Endodermal cell (in vitro differentiated cells): ENCODE results near the gene NACAD. TPM values are rescaled to one million over a fixed set of nuclear protein-coding genes. Genes with fewer than 3 reads are reported as not detected.

Experiments
- DNase-seq: peaks from one replicate; pipeline ENCODE4 v3.0.0-alpha.2; 2017
- H3K27ac ChIP-seq: 2 replicates; pipeline ENCODE4 v1.5.1; 2013; ENCODE audit warnings: mild to moderate bottlenecking, low read depth, low read length, moderate library complexity
- H3K27me3 ChIP-seq: 2 replicates; pipeline ENCODE4 v1.6.1; 2013; ENCODE audit warnings: mild to moderate bottlenecking, low read length, moderate library complexity; ENCODE audit not compliant: insufficient read depth, control insufficient read depth, poor library complexity, severe bottlenecking
- H3K36me3 ChIP-seq: 2 replicates; pipeline ENCODE4 v1.7.0; 2013; ENCODE audit warnings: mild to moderate bottlenecking, low read length, moderate library complexity; ENCODE audit not compliant: control insufficient read depth, insufficient read depth
- H3K4me1 ChIP-seq: one replicate; pipeline ENCODE4 v1.7.0; 2013; ENCODE audit warnings: low read length; ENCODE audit not compliant: control insufficient read depth, insufficient read depth
- H3K4me3 ChIP-seq: 2 replicates; pipeline ENCODE4 v1.5.1; 2013; ENCODE audit warnings: mild to moderate bottlenecking, low read length, moderate library complexity
- H3K9ac ChIP-seq: 2 replicates; pipeline ENCODE4 v1.6.1; 2013; ENCODE audit warnings: mild to moderate bottlenecking, low read length, moderate library complexity; ENCODE audit not compliant: poor library complexity, severe bottlenecking; ENCODE audit errors: extremely low read depth
- H3K9me3 ChIP-seq: 2 replicates; pipeline ENCODE4 v1.6.1; 2013; ENCODE audit warnings: mild to moderate bottlenecking, low read length, moderate library complexity; ENCODE audit not compliant: control insufficient read depth
- H3K27ac Mint-ChIP-seq: 2 replicates; pipeline ENCODE4 v1.8.0; 2020; ENCODE audit warnings: mixed read lengths
- H3K27me3 Mint-ChIP-seq: 2 replicates; pipeline ENCODE4 v1.8.0; 2021; ENCODE audit warnings: mild to moderate bottlenecking, mixed read lengths; ENCODE audit not compliant: insufficient read depth
- H3K36me3 Mint-ChIP-seq: 2 replicates; pipeline ENCODE4 v1.8.0; 2020; ENCODE audit warnings: low read depth, mixed read lengths
- H3K4me1 Mint-ChIP-seq: 2 replicates; pipeline ENCODE4 v1.8.0; 2020; ENCODE audit warnings: mixed read lengths
- H3K4me3 Mint-ChIP-seq: 2 replicates; pipeline ENCODE4 v1.8.0; 2020; ENCODE audit warnings: mild to moderate bottlenecking, moderate library complexity, mixed read lengths
- H3K9me3 Mint-ChIP-seq: 2 replicates; pipeline ENCODE4 v1.8.0; 2020; ENCODE audit warnings: mild to moderate bottlenecking, mixed read lengths
- WGBS, 2 experiments: methylation state at CpG; one replicate each; pipeline versions ENCODE4 v1.1.5 to v1.1.7; 2013; ENCODE audit warnings: missing lambda C conversion rate in 2 of 2, mixed read lengths in 1 of 2; ENCODE audit not compliant: insufficient coverage in 1 of 2, insufficient read length in 1 of 2; 5-methylcytosine and 5-hydroxymethylcytosine counted together
- total RNA-seq, 2 donors: library from RNA; stranded (reverse); fragmentation: NEBNext Ultra II Directional in 1 of 2; extraction: Animal tissue kit (Norgen Biotek cat#: 25700) in 1 of 2; gene quantifications; 2 replicates in 1 of 2; 3 replicates in 1 of 2; pipeline ENCODE4 v1.2.1, GENCODE V29; 2021
- TF ChIP-seq, protein P1 (sequence below): fragments of 200-600 bp; sonication (generic); conservative IDR thresholded peaks from 2 replicates; pipeline ENCODE4 v1.5.0; 2021; ENCODE audit warnings: antibody characterized with exemption, mild to moderate bottlenecking

NACAD gene
- total RNA-seq, 2 donors from 2014 or later: 5.8 to 6.7 TPM

DNA sequence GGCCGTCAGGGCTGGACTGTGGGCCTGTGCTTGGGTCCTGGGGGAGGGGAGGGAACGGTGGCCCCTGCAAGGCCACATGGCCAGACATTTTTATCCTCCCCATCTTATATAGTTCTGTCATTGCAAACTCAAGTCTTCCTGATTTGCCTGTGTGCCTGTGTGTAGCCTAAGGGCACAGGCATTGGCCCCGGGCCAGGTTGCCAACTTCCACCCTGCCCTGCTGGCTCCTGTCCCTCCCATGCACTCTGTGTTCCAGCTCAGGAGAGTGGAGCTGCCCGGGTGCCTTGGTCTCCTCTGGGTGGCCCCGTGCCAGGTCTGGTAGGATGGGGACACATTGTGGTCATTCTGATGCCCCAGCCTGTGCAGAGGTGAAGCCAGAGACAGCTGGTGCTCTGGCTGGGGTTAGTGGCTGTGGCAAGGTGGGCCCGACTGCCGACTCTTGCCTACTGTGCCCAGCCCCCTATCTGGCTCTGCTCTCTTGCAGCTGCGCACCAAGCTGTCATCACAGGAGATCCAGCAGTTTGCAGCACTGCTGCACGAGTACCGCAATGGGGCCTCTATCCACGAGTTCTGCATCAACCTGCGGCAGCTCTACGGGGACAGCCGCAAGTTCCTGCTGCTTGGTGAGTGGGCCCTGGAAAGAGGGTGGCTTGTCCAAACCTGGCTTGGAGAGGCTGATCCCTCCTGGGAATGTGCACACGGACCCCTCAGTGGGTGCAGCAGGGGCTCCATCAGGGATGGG, 14.8 kb downstream of the NACAD start:
- Histone ChIP-seq H3K9me3 (no peaks in the 10 kb centered on the region), H3K36me3 (peaks cover 59% of the 10 kb centered on the region), H3K27me3 (no peaks in the 10 kb centered on the region), H3K9ac (no peak overlapping the region), H3K27ac (no peak overlapping the region), H3K4me1 (no peaks in the 10 kb centered on the region), H3K4me3 (no peak overlapping the region)
- WGBS, 2 experiments: 94 to 95% methylated on average over 8 to 15 of the region's 15 CpGs
- Mint-ChIP-seq H3K27me3 (no peaks in the 10 kb centered on the region), H3K27ac (no peak overlapping the region), H3K9me3 (no peaks in the 10 kb centered on the region), H3K36me3 (peaks cover 42% of the 10 kb centered on the region), H3K4me1 (no peaks in the 10 kb centered on the region), H3K4me3 (no peak overlapping the region)
- no peak for DNase-seq
- TF ChIP-seq, protein P1, sequence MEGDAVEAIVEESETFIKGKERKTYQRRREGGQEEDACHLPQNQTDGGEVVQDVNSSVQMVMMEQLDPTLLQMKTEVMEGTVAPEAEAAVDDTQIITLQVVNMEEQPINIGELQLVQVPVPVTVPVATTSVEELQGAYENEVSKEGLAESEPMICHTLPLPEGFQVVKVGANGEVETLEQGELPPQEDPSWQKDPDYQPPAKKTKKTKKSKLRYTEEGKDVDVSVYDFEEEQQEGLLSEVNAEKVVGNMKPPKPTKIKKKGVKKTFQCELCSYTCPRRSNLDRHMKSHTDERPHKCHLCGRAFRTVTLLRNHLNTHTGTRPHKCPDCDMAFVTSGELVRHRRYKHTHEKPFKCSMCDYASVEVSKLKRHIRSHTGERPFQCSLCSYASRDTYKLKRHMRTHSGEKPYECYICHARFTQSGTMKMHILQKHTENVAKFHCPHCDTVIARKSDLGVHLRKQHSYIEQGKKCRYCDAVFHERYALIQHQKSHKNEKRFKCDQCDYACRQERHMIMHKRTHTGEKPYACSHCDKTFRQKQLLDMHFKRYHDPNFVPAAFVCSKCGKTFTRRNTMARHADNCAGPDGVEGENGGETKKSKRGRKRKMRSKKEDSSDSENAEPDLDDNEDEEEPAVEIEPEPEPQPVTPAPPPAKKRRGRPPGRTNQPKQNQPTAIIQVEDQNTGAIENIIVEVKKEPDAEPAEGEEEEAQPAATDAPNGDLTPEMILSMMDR: no peak

GRCh38 chr7:45073031-45073785, 15.6 kb downstream of the NACAD start:
- Mint-ChIP-seq H3K4me3 (no peak overlapping the region), H3K27ac (peak overlapping the region; percentile 15), H3K9me3 (no peaks in the 10 kb centered on the region), H3K4me1 (no peaks in the 10 kb centered on the region), H3K36me3 (peaks cover 47% of the 10 kb centered on the region), H3K27me3 (no peaks in the 10 kb centered on the region)
- H3K36me3 ChIP-seq: peaks cover 62% of the 10 kb centered on the region
- TF ChIP-seq, protein P1: peak; percentile 44
- H3K9ac ChIP-seq: no peak overlapping the region
- H3K27ac ChIP-seq: no peak overlapping the region
- no peaks in the 10 kb centered on the region for H3K9me3 ChIP-seq
- WGBS, 2 experiments: 83 to 91% methylated on average over 10 to 17 of the region's 17 CpGs
- no peaks in the 10 kb centered on the region for H3K4me1 ChIP-seq
- H3K4me3 ChIP-seq: no peak overlapping the region
- no peaks in the 10 kb centered on the region for H3K27me3 ChIP-seq
- no peak for DNase-seq

DNA sequence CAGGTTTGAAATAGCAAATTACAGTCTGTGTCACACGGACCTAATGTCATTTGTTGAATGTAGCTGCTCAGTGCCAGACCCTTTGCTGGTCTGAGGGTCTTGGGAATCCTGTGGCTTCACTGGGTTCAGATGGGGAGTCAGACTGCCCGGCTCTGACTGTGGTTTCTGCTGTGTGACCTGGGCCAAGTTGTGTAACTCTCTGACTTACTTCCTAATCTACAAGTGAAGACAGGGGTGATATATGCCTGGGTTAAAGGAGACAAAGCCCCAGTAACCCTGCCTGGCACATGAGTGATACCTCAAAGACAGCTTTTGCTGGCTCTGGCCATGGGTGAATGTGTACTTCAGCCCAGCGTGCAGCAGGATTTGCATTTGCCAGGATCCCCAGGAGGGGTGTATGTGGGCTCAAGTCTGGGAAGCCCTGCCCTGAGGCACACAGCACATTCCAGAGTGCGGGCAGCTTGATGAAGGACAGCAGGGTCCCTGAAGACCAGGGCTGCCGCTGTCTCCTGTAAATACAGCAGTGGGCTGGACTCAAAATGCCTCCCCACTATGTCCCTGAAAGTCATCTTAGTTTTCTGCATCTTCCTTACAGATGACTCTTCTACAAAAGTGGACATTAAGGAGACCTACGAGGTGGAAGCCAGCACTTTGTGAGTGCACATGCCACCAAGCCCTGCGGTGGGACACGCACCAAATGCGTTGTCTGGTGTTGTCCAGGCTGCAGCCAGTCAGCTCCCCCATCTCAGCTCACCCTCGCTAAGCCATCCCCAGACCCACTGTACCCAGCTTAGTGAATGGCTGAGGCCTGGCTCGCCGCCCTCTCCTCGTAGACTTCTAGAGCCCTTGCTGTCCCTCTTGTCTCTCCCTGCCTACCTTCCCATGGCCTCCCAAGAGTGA, 16.4 kb downstream of the NACAD start:
- TF ChIP-seq, protein P1: no peak
- H3K27me3 Mint-ChIP-seq: no peaks in the 10 kb centered on the region
- Histone ChIP-seq H3K4me1 (no peaks in the 10 kb centered on the region), H3K27ac (no peak overlapping the region), H3K9ac (no peak overlapping the region), H3K9me3 (no peaks in the 10 kb centered on the region), H3K27me3 (no peaks in the 10 kb centered on the region), H3K4me3 (no peak overlapping the region), H3K36me3 (peaks cover 71% of the 10 kb centered on the region)
- 90 to 95% methylated on average over 11 to 13 of the region's 13 CpGs for WGBS, 2 experiments
- peaks cover 46% of the 10 kb centered on the region for H3K36me3 Mint-ChIP-seq
- no peak for DNase-seq
- no peaks in the 10 kb centered on the region for H3K9me3 Mint-ChIP-seq
- H3K4me1 Mint-ChIP-seq: no peaks in the 10 kb centered on the region
- peak overlapping the region; percentile 15 for H3K27ac Mint-ChIP-seq
- no peak overlapping the region for H3K4me3 Mint-ChIP-seq
